ENCODE data around the gene ADAMTS12.

The ADAMTS12 gene

GRCh38 chr5:33891788-33892619 lies at the start of gene ADAMTS12:
TSS of gene ADAMTS12 (minus strand) at chr5:33891990. CDS start at chr5:33891856, 134 bp downstream.
- in situ Hi-C loops (cut with MboI; ENCODE audit: low sequenced_read_pairs, unreplicated experiment) = no loop called here
- peak; percentile 60 for DNase-seq (ENCODE audit: low spot score)

DNA sequence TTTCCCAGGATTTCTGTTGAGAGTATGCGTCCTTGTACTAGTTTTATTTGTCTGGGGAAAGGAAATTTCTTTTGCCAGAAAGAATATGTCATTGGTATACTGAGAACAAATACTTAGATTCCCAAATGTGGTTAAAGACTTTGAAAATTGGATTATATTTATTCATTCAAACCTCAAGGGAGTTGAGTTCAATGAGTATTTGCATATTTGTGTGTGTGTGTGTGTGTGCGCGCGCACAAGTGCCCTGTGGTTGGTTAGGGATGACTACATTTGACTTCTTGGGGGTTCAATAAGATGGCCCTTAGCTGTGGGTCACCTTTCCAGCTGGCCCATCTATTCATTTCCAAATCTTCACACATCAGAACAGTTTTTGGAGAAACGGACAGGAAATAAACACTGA lies 49.3 kb upstream of the ADAMTS12 start:
- in situ Hi-C loops (cut with MboI; ENCODE audit: low sequenced_read_pairs, unreplicated experiment) = no loop called here
- DNase-seq (ENCODE audit: low spot score) = no peak
- TF ChIP-seq, protein P1, sequence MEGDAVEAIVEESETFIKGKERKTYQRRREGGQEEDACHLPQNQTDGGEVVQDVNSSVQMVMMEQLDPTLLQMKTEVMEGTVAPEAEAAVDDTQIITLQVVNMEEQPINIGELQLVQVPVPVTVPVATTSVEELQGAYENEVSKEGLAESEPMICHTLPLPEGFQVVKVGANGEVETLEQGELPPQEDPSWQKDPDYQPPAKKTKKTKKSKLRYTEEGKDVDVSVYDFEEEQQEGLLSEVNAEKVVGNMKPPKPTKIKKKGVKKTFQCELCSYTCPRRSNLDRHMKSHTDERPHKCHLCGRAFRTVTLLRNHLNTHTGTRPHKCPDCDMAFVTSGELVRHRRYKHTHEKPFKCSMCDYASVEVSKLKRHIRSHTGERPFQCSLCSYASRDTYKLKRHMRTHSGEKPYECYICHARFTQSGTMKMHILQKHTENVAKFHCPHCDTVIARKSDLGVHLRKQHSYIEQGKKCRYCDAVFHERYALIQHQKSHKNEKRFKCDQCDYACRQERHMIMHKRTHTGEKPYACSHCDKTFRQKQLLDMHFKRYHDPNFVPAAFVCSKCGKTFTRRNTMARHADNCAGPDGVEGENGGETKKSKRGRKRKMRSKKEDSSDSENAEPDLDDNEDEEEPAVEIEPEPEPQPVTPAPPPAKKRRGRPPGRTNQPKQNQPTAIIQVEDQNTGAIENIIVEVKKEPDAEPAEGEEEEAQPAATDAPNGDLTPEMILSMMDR (IDR thresholded peaks at IDR 0.05; ENCODE audit: borderline replicate concordance, control extremely low read depth, extremely low read depth, insufficient read depth, missing control alignments) = no peak

More at GRCh38 chr5:33891788-33892619, at the start of gene ADAMTS12:
- TF ChIP-seq, protein P1 (IDR thresholded peaks at IDR 0.05; ENCODE audit: borderline replicate concordance, control extremely low read depth, extremely low read depth, insufficient read depth, missing control alignments) = no peak

DNA sequence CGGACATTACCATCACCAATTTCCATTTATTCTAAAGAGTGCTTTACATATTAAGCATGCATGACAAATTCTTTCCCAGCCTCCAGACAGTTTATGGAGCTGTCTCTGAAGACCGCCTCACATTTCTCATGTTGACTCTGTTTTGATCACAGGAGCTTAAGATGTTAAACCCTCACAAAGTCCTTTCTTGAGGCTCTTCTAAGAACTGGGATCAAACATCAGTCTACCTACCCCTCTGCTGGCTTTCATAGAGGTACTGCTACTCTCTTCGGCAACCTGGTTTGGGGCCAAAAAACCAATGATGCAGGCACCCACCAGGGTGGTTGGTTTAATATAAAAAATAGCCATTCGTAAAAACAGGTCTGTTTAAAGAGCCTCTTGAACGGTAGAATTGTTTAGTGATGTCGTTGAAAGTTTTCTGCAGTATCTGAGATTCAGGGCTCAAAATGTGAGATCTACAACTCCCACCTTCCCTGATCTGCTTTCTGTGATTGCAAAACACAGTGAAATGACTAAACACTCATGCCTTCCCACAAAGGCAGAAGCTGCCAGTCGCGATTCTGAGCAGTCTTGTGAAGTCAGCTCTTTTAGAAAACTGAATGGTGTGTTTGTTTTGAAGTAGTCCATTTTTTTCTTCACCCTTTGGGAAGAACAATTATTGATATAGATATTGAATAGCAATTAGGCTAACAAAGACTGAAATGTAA lies 47.9 kb upstream of the ADAMTS12 start:
- DNase-seq (ENCODE audit: low spot score) = no peak
- TF ChIP-seq, protein P1 (IDR thresholded peaks at IDR 0.05; ENCODE audit: borderline replicate concordance, control extremely low read depth, extremely low read depth, insufficient read depth, missing control alignments) = no peak
- in situ Hi-C loops (cut with MboI; ENCODE audit: low sequenced_read_pairs, unreplicated experiment) = no loop called here

DNA sequence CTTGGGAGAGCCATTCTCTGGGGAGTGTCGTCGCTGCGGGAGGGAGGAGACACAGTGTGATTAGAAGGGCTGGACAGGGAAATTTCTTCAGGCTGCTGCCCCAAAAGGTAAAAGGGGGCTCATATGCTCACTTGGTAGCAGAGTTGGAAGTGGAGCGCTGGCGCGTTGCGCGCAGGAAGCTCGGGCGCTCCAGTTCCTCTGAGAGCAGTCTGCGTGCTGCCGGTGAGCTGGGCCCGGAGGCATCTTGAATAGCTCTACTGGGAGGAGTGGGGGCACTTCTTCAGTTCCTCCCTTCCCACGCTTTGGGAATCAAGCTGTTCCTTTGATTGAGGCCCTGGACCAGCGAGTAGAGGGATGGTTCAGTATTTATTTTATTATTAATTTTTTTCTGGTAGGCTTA lies 47.1 kb upstream of the ADAMTS12 start:
- no peak for DNase-seq (ENCODE audit: low spot score)
- in situ Hi-C loops (cut with MboI; ENCODE audit: low sequenced_read_pairs, unreplicated experiment) = no loop called here
- TF ChIP-seq, protein P1 (IDR thresholded peaks at IDR 0.05; ENCODE audit: borderline replicate concordance, control extremely low read depth, extremely low read depth, insufficient read depth, missing control alignments) = no peak

GRCh38 chr5:33938507-33938796 lies 46.7 kb upstream of the ADAMTS12 start:
- in situ Hi-C loops (cut with MboI; ENCODE audit: low sequenced_read_pairs, unreplicated experiment) = no loop called here
- DNase-seq (ENCODE audit: low spot score) = no peak
- TF ChIP-seq, protein P1 (IDR thresholded peaks at IDR 0.05; ENCODE audit: borderline replicate concordance, control extremely low read depth, extremely low read depth, insufficient read depth, missing control alignments) = no peak

DNA sequence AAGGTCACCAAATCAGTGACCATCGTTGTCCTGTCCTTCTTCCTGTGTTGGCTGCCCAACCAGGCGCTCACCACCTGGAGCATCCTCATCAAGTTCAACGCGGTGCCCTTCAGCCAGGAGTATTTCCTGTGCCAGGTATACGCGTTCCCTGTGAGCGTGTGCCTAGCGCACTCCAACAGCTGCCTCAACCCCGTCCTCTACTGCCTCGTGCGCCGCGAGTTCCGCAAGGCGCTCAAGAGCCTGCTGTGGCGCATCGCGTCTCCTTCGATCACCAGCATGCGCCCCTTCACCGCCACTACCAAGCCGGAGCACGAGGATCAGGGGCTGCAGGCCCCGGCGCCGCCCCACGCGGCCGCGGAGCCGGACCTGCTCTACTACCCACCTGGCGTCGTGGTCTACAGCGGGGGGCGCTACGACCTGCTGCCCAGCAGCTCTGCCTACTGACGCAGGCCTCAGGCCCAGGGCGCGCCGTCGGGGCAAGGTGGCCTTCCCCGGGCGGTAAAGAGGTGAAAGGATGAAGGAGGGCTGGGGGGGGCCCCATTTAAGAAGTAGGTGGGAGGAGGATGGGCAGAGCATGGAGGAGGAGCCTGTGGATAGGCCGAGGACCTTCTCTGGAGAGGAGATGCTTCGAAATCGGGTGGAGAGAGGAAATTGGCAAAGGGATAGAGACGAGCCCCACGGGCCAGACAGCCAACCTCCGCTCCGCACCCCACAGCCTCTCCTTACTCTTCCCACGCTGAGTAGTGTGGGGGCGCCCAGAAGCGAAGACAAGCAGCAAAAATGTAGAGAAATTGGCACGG lies 46.1 kb upstream of the ADAMTS12 start:
- in situ Hi-C loops (cut with MboI; ENCODE audit: low sequenced_read_pairs, unreplicated experiment) = no loop called here
- DNase-seq (ENCODE audit: low spot score) = no peak
- TF ChIP-seq, protein P1 (IDR thresholded peaks at IDR 0.05; ENCODE audit: borderline replicate concordance, control extremely low read depth, extremely low read depth, insufficient read depth, missing control alignments) = no peak

Measured in GM13976 (cell line).